Neuron (in vitro differentiated cells): Measurements from ENCODE around the gene DAAM2.

ENCODE experiments used
- H2AFZ ChIP-seq: one replicate; pipeline ENCODE4 v1.6.1; 2013; ENCODE audit warnings: low read depth, mild to moderate bottlenecking, inconsistent platforms, low read length, moderate library complexity
- H3K27me3 ChIP-seq: one replicate; pipeline ENCODE4 v1.6.1; 2013; ENCODE audit warnings: low read length; ENCODE audit not compliant: insufficient read depth
- H3K36me3 ChIP-seq: one replicate; pipeline ENCODE4 v1.6.1; 2013; ENCODE audit warnings: low read length; ENCODE audit not compliant: insufficient read depth
- H3K4me1 ChIP-seq: one replicate; pipeline ENCODE4 v1.6.1; 2013; ENCODE audit warnings: low read length; ENCODE audit not compliant: insufficient read depth
- H3K4me3 ChIP-seq: 2 replicates; pipeline ENCODE4 v1.5.1; 2013; ENCODE audit warnings: mild to moderate bottlenecking, low read length, moderate library complexity
- H3K9me3 ChIP-seq: one replicate; pipeline ENCODE4 v1.6.1; 2013; ENCODE audit warnings: low read length

DAAM2 gene

DNA sequence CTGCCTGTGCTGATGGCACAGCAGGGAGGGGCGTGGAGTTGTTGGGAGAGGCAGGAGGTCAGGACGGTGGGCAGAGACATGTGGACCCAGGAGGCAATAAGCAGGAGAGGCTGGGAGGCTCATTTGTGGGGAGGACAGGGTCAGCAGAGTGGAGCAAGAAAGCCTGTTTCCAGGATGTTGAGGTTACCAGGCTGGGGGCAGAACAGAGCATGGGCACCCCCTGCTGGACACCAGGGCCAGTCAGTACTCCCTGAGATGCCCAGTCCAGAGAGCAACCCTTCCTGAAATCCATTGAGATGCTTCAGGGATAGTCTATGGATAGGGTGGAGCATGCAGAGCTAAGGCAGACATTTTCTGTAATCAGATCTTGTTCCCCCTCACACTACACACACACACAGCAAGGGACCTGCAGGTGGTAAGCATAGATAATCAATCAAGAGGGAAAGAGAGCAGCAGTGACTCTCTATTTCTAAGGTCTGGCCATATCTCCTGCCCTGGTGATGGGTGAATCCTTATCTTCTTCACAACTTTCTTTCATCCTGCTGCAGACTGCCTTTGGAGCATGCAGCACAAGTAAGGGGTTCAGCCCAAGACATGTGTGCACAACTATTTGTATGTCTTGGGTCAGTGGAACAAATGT is 100.4 kb downstream of the DAAM2 start:
- Histone ChIP-seq H3K9me3 (no peaks in the 10 kb centered on the region), H3K36me3 (no peaks in the 10 kb centered on the region), H3K4me1 (no peaks in the 10 kb centered on the region), H2AFZ (no peak overlapping the region), H3K4me3 (no peak overlapping the region), H3K27me3 (peaks cover 2% of the 10 kb centered on the region)

GRCh38 chr6:39893286-39893685 is 101.1 kb downstream of the DAAM2 start:
- Histone ChIP-seq H3K4me3 (no peak overlapping the region), H2AFZ (no peak overlapping the region), H3K36me3 (no peaks in the 10 kb centered on the region), H3K9me3 (no peaks in the 10 kb centered on the region), H3K4me1 (no peaks in the 10 kb centered on the region), H3K27me3 (peaks cover under 1% of the 10 kb centered on the region)

DNA sequence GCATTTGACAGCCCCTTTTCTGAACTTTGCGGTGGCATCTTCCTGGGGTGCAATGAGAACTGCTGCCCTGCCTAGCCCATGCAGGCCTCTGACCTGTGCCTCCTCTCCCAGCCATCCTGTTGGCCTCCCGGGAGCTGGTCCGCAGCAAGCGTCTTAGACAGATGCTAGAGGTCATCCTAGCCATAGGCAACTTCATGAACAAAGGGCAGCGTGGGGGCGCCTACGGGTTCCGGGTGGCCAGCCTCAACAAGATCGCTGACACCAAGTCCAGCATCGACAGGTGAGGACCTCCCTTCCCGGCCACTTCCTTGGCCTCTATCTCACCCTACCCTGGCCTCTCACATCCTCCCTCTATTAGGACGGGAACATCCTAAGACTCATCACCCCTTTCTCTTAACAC is 104.5 kb downstream of the DAAM2 start:
- H3K4me1 ChIP-seq = no peaks in the 10 kb centered on the region
- H3K4me3 ChIP-seq = no peak overlapping the region
- H2AFZ ChIP-seq = no peak overlapping the region
- H3K36me3 ChIP-seq = no peaks in the 10 kb centered on the region
- no peaks in the 10 kb centered on the region for H3K9me3 ChIP-seq
- H3K27me3 ChIP-seq = no peaks in the 10 kb centered on the region

- H3K4me3 ChIP-seq = no peak overlapping the region
- no peak overlapping the region for H2AFZ ChIP-seq
- no peaks in the 10 kb centered on the region for H3K36me3 ChIP-seq
- H3K9me3 ChIP-seq = no peaks in the 10 kb centered on the region
- no peaks in the 10 kb centered on the region for H3K4me1 ChIP-seq
- H3K27me3 ChIP-seq = no peaks in the 10 kb centered on the region
Observed at GRCh38 chr6:39897698-39898097, 105.5 kb downstream of the DAAM2 start.

DNA sequence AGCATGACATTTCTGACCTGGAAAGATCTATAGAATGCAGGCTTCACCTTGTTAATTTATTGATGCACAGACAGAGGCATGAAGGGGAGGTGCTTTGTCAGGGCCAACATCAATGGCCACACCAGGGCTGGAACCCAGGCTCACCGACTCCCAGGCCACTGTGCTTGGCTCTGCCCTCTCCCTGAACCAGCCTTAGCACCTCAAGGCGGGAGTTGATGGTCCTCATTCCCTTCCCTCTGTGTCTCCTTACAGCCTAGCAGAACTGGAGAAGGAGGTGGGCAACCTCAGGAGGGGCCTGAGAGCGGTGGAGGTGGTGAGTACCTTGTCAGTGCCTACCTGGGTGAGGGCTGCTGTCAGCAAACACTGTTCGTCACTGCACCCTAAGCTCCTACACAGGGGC is 106.4 kb downstream of the DAAM2 start:
- H2AFZ ChIP-seq = no peak overlapping the region
- H3K36me3 ChIP-seq = no peaks in the 10 kb centered on the region
- H3K4me3 ChIP-seq = no peak overlapping the region
- no peaks in the 10 kb centered on the region for H3K27me3 ChIP-seq
- no peaks in the 10 kb centered on the region for H3K9me3 ChIP-seq
- no peaks in the 10 kb centered on the region for H3K4me1 ChIP-seq

DNA sequence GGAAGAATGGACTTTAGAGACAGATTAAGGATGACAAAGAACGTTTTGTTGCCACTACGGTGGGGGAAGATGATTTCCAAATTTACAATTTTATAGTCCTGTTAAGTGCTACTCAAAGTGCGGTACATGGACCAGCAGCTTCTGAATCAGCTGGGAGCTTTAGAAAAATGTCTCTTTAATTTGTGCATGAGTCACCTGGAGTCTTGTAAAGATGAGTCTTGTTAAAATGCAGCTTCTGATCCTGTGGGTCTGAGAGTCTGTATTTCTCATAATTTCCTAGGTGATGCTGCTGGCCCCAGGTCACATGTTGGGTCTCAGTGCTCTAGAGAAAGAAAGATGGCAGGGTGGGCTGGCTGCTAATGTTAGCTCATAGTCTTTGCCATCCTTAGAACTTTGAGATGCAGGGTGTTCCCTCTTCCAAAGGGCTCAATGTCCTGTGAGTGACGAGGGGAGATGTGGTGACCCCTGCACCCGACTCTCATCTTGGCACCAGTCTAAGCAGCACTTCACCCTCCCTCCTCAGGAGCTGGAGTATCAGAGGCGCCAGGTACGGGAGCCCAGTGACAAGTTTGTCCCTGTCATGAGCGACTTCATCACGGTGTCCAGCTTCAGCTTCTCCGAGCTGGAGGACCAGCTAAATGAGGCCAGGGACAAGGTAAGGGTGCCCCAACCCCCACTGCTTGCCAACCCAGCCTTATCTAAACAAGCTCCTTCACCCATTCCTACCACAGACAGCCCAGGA is 107.5 kb downstream of the DAAM2 start:
- H2AFZ ChIP-seq = no peak overlapping the region
- no peaks in the 10 kb centered on the region for H3K36me3 ChIP-seq
- H3K27me3 ChIP-seq = no peaks in the 10 kb centered on the region
- no peak overlapping the region for H3K4me3 ChIP-seq
- H3K4me1 ChIP-seq = no peaks in the 10 kb centered on the region
- H3K9me3 ChIP-seq = no peaks in the 10 kb centered on the region

- H3K36me3 ChIP-seq = no peaks in the 10 kb centered on the region
- H3K27me3 ChIP-seq = no peaks in the 10 kb centered on the region
- H3K4me1 ChIP-seq = no peaks in the 10 kb centered on the region
Observed at GRCh38 chr6:39901116-39901655, 109.0 kb downstream of the DAAM2 start.

GRCh38 chr6:39901670-39902069 is 109.5 kb downstream of the DAAM2 start:
- H3K4me3 ChIP-seq = no peak overlapping the region
- no peaks in the 10 kb centered on the region for H3K9me3 ChIP-seq
- no peaks in the 10 kb centered on the region for H3K27me3 ChIP-seq
- H3K4me1 ChIP-seq = no peaks in the 10 kb centered on the region
- no peak overlapping the region for H2AFZ ChIP-seq
- no peaks in the 10 kb centered on the region for H3K36me3 ChIP-seq

More at GRCh38 chr6:39901116-39901655, 109.0 kb downstream of the DAAM2 start:
- Histone ChIP-seq H3K4me3 (no peak overlapping the region), H2AFZ (no peak overlapping the region), H3K9me3 (no peaks in the 10 kb centered on the region)

GRCh38 chr6:39902136-39902535 is 110.0 kb downstream of the DAAM2 start:
- H2AFZ ChIP-seq = no peak overlapping the region
- no peaks in the 10 kb centered on the region for H3K27me3 ChIP-seq
- H3K4me1 ChIP-seq = no peaks in the 10 kb centered on the region
- no peaks in the 10 kb centered on the region for H3K9me3 ChIP-seq
- H3K36me3 ChIP-seq = no peaks in the 10 kb centered on the region
- H3K4me3 ChIP-seq = no peak overlapping the region

DNA sequence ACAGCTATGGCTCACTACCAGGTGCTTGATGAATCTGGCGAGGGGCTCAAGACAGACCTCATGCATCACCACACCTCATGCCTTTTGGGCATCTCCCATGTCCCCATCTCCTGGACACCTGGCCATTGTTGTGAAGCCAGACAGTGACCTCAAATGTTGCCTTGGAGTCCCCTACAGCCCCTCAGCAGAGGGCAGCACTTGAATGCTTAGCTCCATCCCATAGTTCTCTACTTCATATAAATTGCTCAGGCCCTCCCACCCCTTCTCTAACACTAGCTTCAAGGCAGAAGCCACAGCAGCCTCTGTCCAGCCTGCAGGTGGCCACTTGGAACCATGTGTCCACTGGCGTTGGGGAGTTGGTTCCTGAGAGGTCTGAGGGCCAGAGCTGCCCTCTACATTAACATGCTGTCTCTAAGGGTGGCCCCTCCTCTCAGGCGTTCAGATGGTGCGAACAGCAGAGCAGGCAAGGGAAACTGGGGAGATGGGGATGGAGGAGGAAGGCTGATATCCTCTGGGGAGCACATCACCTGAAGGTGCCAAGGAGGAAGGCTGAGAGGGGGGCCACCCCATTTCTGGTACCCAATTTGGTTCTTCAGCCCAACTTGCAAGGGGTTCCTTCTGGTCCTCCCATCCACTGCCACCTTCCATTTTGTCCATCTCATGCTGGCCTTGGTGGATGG is 110.8 kb downstream of the DAAM2 start:
- H3K4me1 ChIP-seq = no peaks in the 10 kb centered on the region
- no peaks in the 10 kb centered on the region for H3K36me3 ChIP-seq
- no peak overlapping the region for H3K4me3 ChIP-seq
- H3K27me3 ChIP-seq = no peaks in the 10 kb centered on the region
- no peak overlapping the region for H2AFZ ChIP-seq
- no peaks in the 10 kb centered on the region for H3K9me3 ChIP-seq

GRCh38 chr6:39903656-39904055 is 111.5 kb downstream of the DAAM2 start:
- Histone ChIP-seq H3K9me3 (no peaks in the 10 kb centered on the region), H2AFZ (no peak overlapping the region), H3K4me1 (no peaks in the 10 kb centered on the region), H3K4me3 (no peak overlapping the region), H3K27me3 (no peaks in the 10 kb centered on the region), H3K36me3 (no peaks in the 10 kb centered on the region)

- Histone ChIP-seq H3K27me3 (no peaks in the 10 kb centered on the region), H3K4me1 (no peaks in the 10 kb centered on the region), H3K36me3 (no peaks in the 10 kb centered on the region), H3K4me3 (no peak overlapping the region), H2AFZ (no peak overlapping the region), H3K9me3 (no peaks in the 10 kb centered on the region)
Observed at GRCh38 chr6:39904946-39905639, 112.9 kb downstream of the DAAM2 start.

- Histone ChIP-seq H3K4me3 (no peak overlapping the region), H3K9me3 (no peaks in the 10 kb centered on the region), H3K36me3 (no peaks in the 10 kb centered on the region), H3K27me3 (no peaks in the 10 kb centered on the region), H3K4me1 (no peaks in the 10 kb centered on the region), H2AFZ (no peak overlapping the region)
Observed at GRCh38 chr6:39905640-39905975, 113.4 kb downstream of the DAAM2 start.
